Right lobe of liver (tissue), 6 donors: ENCODE data around the gene GLDN. TPM values are rescaled to one million over a fixed set of nuclear protein-coding genes. Genes with fewer than 3 reads are reported as not detected.

Experiments
- ATAC-seq, 4 donors: fragments of 200-7000 bp; cut with Tn5 transposase; one replicate each; pipeline ENCODE4 v1.9.1; 2020; ENCODE audit warnings: mild to moderate bottlenecking in 4 of 4, moderate library complexity in 4 of 4
- DNase-seq, 3 donors: peaks; one replicate each; pipeline ENCODE4 v3.0.0-alpha.2; 2020
- H3K27ac ChIP-seq, 3 donors: fragments of 200-600 bp; one replicate each; pipeline ENCODE4 v1.8.0; 2022
- H3K27me3 ChIP-seq, 2 donors: fragments of 200-600 bp; one replicate each; pipeline ENCODE4 v1.8.0; 2022
- H3K36me3 ChIP-seq, 4 donors: fragments of 200-600 bp; sonication (generic) in 1 of 4; one replicate each; pipeline versions ENCODE4 v1.5.1 to v1.8.0; 2017 to 2022; ENCODE audit warnings: control low read depth in 1 of 4
- H3K4me1 ChIP-seq, 4 donors: fragments of 200-600 bp; sonication (generic) in 1 of 4; one replicate each; pipeline versions ENCODE4 v1.5.1 to v1.8.0; 2017 to 2022; ENCODE audit warnings: control low read depth in 1 of 4
- H3K4me3 ChIP-seq, 3 donors: fragments of 200-600 bp; one replicate each; pipeline ENCODE4 v1.8.0; 2022
- H3K9me3 ChIP-seq, 4 donors: fragments of 200-600 bp; sonication (generic) in 1 of 4; one replicate each; pipeline versions ENCODE4 v1.5.1 to v1.8.0; 2017 to 2022; ENCODE audit warnings: control low read depth in 1 of 4
- POLR2A ChIP-seq: fragments of 450-650 bp; IDR thresholded peaks from one replicate; pipeline ENCODE4 v1.6.1; 2017; ENCODE audit warnings: antibody characterized with exemption, mild to moderate bottlenecking
- WGBS: methylation state at CpG from one replicate; pipeline ENCODE4 v1.1.6; 2018; ENCODE audit warnings: low coverage, low lambda C conversion rate; ENCODE audit not compliant: insufficient coverage; ENCODE audit errors: missing lambda C conversion rate; 5-methylcytosine and 5-hydroxymethylcytosine counted together
- intact Hi-C, 2 donors: fragments of 100-400 bp; cut with DNase I; formaldehyde crosslinking; loops; one replicate each; pipeline versions ENCODE4 v1.11.2 to v1.14.1; 2022
- total RNA-seq, 6 experiments: library from RNA; depleted of rRNA in 2 of 6; stranded (reverse); fragments of >200 nt in 2 of 6; fragmentation: NEBNext Ultra II Directional in 3 of 6; extraction: Animal tissue kit (Norgen Biotek cat#: 25700) in 3 of 6; gene quantifications; one replicate each; pipeline versions ENCODE4 v1.1.0 to v1.2.4, GENCODE V29; 2016 to 2023
- TF ChIP-seq, protein P1 (sequence below), 4 donors: fragments of 200-600 bp in 3 of 4; fragments of 450-650 bp in 1 of 4; IDR thresholded peaks; one replicate each; pipeline versions ENCODE4 v1.5.1 to v1.8.0; 2016 to 2022; ENCODE audit warnings: antibody characterized with exemption in 4 of 4, mild to moderate bottlenecking in 2 of 4
- donor health status: DM: no; HTN: yes; CAD: no.
- donor health status: DM: no; HTN: no; CAD: no.
- donor health status: DM: no; HTN: no; CAD: no.
- donor health status: DM: no; HTN: yes; CAD: no.
- donor health status: DM: no; HTN: yes; CAD: no.

GLDN gene
- total RNA-seq, 6 experiments from 2014 or later: 0.18 to 0.81 (median 0.43) TPM

- Histone ChIP-seq H3K27me3 (no peaks in the 10 kb centered on the region), H3K27ac (no peak overlapping the region), H3K4me3 (no peak overlapping the region), H3K36me3 (no peaks in the 10 kb centered on the region), H3K4me1 (peaks cover 0 to 6% (median 0%) of the 10 kb centered on the region in 4 donors), H3K9me3 (no peaks in the 10 kb centered on the region)
- 38% methylated on average over 3 of the region's 3 CpGs for whole genome bisulfite sequencing
- DNase-seq (no peak), ATAC-seq (no peak)
- TF ChIP-seq, protein P1, sequence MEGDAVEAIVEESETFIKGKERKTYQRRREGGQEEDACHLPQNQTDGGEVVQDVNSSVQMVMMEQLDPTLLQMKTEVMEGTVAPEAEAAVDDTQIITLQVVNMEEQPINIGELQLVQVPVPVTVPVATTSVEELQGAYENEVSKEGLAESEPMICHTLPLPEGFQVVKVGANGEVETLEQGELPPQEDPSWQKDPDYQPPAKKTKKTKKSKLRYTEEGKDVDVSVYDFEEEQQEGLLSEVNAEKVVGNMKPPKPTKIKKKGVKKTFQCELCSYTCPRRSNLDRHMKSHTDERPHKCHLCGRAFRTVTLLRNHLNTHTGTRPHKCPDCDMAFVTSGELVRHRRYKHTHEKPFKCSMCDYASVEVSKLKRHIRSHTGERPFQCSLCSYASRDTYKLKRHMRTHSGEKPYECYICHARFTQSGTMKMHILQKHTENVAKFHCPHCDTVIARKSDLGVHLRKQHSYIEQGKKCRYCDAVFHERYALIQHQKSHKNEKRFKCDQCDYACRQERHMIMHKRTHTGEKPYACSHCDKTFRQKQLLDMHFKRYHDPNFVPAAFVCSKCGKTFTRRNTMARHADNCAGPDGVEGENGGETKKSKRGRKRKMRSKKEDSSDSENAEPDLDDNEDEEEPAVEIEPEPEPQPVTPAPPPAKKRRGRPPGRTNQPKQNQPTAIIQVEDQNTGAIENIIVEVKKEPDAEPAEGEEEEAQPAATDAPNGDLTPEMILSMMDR (IDR thresholded peaks at IDR 0.05): no peak
- TF ChIP-seq POLR2A: no peak
- intact Hi-C loops: no loop called here
Measured at GRCh38 chr15:51346136-51346535, 4.7 kb downstream of the GLDN start.

GRCh38 chr15:51348688-51349087, 7.2 kb downstream of the GLDN start:
- Histone ChIP-seq H3K4me1 (no peaks in the 10 kb centered on the region), H3K27ac (no peak overlapping the region), H3K27me3 (no peaks in the 10 kb centered on the region), H3K9me3 (no peaks in the 10 kb centered on the region), H3K36me3 (no peaks in the 10 kb centered on the region), H3K4me3 (no peak overlapping the region)
- TF ChIP-seq, protein P1 (IDR thresholded peaks at IDR 0.05): no peak
- TF ChIP-seq POLR2A: no peak
- 38% methylated on average over 5 of the region's 5 CpGs for WGBS
- intact Hi-C loops: no loop called here
- DNase-seq (no peak), ATAC-seq (no peak)

DNA sequence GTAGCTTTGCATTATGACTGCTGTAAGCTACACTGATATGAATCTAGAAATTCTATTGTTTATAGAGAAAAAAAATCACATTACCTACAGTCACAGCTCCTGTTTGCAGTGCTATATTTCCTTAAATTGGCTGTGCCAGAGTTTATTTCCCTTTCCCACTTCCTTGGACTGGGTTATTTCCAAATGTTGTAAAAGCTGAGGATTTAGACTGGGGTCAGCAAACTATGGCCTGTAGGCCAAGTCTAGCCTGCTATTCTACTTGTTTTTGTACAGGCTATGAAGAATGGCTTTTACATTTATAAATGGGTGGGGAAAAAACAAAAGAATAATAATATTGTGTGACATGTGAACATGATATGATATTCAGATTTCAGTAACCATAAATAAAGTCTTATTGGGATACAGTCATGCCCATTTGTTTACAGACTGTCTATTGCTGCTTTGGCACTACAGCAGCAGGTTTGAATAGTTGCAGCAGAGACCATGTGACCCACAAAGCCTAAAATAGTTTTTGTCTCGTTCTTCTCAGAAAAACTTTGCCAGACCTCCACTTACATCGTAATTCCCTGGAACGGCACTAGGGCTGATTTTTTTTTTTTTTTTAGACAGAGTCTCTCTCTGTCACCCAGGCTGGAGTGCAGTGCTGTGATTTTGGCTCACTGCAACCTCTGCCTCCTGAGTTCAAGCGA, 7.8 kb downstream of the GLDN start:
- intact Hi-C loops: no loop called here
- no peak for DNase-seq
- Histone ChIP-seq H3K4me3 (no peak overlapping the region), H3K27ac (no peak overlapping the region), H3K9me3 (no peaks in the 10 kb centered on the region), H3K27me3 (no peaks in the 10 kb centered on the region), H3K36me3 (no peaks in the 10 kb centered on the region), H3K4me1 (no peaks in the 10 kb centered on the region)
- WGBS: 46% methylated on average over 4 of the region's 4 CpGs
- ATAC-seq: no peak
- TF ChIP-seq, protein P1 (IDR thresholded peaks at IDR 0.05): no peak
- no peak for TF ChIP-seq POLR2A

DNA sequence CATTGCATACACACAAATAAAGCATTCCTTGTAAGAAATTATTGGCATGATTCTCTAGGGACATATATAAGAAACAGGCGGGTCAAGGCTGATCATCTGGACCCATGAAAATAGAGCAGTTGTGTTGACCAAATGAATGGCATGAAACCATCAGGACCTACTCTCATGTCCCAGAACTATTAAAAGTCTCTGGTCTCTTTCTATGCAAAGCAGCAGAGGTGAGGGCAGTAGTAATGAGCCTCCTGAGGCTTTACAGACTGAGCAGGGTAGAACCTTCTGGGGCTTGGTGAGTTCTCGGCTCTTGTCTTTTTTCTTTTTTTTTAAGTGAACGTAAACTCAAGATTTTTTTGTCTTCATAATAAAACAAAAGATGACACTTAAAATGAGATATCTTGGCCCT, 9.3 kb downstream of the GLDN start:
- intact Hi-C loops: no loop called here

More for the DNA sequence above, 9.3 kb downstream of the GLDN start:
- no peak for ATAC-seq
- Histone ChIP-seq H3K9me3 (no peaks in the 10 kb centered on the region), H3K36me3 (no peaks in the 10 kb centered on the region), H3K4me3 (no peak overlapping the region), H3K27ac (no peak overlapping the region), H3K4me1 (no peaks in the 10 kb centered on the region), H3K27me3 (no peaks in the 10 kb centered on the region)
- WGBS: 71% methylated on average over 2 of the region's 3 CpGs
- TF ChIP-seq, protein P1 (IDR thresholded peaks at IDR 0.05): no peak
- TF ChIP-seq POLR2A: no peak
- no peak for DNase-seq
